ENCODE results near the gene PGBD1. TPM values are rescaled to one million over a fixed set of nuclear protein-coding genes. Genes with fewer than 3 reads are reported as not detected.

PGBD1 gene
- total and polyA plus RNA-seq, 2 of the 13 experiments (the other 11 are each of a cell fraction or from before 2014, with no cell fraction given) = 3.6 to 6.9 TPM

DNA sequence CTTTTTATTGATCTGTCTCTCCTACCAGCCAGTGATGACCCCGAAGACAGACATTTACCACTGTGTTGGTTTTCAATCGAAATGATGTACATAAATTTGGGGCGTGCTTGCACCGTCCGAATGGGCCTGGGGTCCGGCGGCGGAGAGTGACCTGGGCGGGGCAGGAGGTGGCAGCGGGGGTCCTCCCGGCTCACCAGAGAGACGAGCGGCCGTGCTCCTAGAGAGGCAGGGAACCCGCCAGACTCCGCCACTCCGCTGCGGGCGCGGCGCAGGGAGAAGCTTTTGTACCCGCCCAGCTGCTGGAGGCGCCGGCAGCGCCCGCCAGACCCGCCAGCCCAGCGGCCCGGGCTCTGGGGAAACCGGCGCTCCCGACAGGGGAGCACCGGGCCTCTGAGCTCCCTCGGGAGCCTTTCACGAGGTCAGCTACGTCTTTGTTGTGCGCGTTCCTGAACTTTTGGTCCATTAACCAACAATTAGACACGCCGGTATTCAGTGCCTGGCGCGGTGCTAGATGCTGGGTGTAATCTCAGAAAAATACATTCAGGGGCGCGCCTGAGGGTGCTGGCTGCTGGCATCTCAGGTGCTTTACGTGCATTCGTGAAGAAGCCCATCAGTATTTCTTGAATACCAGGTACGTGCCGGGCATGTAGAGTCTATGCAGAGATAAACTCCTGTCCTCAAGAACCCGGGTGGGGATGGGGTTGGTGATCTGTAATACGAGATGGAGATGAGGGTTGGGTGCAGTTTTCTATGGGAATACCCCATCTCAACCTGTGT, at the start of gene PGBD1 (continued):
- TF ChIP-seq ZNF598 (CRISPR knock-in tag; IDR thresholded peaks at IDR 0.05; ENCODE audit: borderline replicate concordance) (peak; percentile 92; the same call in 1 of the 2 replicates), ZNF263 (CRISPR knock-in tag; IDR thresholded peaks at IDR 0.05) (peak; percentile 66; the same call in 1 of the 2 replicates), BHLHE40 (IDR thresholded peaks at IDR 0.05; ENCODE audit: low read length) (0 out of 2 replicates have a peak, but pooled peaks have one; percentile 15), KLF9 (CRISPR knock-in tag; IDR thresholded peaks at IDR 0.05; ENCODE audit: low read depth) (0 out of 2 replicates have a peak, but pooled peaks have one; percentile 64), ZNF749 (CRISPR knock-in tag; IDR thresholded peaks at IDR 0.05; ENCODE audit: borderline replicate concordance) (no peak), ETV6 (CRISPR knock-in tag; conservative IDR thresholded peaks at IDR 0.05) (no peak), MBD4 (IDR thresholded peaks at IDR 0.05; ENCODE audit: borderline replicate concordance, low read length) (no peak), TEAD3 (CRISPR knock-in tag; optimal IDR thresholded peaks at IDR 0.05; ENCODE audit: borderline replicate concordance) (no peak), TBX3 (IDR thresholded peaks at IDR 0.05; ENCODE audit: borderline replicate concordance) (no peak), SRSF1 (optimal IDR thresholded peaks at IDR 0.05; ENCODE audit: low read depth, low read length) (peak; percentile 64)
- TF ChIP-seq, protein P1, sequence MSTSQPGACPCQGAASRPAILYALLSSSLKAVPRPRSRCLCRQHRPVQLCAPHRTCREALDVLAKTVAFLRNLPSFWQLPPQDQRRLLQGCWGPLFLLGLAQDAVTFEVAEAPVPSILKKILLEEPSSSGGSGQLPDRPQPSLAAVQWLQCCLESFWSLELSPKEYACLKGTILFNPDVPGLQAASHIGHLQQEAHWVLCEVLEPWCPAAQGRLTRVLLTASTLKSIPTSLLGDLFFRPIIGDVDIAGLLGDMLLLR (CRISPR knock-in tag; IDR thresholded peaks at IDR 0.05) = no peak
- TF ChIP-seq, protein P2, sequence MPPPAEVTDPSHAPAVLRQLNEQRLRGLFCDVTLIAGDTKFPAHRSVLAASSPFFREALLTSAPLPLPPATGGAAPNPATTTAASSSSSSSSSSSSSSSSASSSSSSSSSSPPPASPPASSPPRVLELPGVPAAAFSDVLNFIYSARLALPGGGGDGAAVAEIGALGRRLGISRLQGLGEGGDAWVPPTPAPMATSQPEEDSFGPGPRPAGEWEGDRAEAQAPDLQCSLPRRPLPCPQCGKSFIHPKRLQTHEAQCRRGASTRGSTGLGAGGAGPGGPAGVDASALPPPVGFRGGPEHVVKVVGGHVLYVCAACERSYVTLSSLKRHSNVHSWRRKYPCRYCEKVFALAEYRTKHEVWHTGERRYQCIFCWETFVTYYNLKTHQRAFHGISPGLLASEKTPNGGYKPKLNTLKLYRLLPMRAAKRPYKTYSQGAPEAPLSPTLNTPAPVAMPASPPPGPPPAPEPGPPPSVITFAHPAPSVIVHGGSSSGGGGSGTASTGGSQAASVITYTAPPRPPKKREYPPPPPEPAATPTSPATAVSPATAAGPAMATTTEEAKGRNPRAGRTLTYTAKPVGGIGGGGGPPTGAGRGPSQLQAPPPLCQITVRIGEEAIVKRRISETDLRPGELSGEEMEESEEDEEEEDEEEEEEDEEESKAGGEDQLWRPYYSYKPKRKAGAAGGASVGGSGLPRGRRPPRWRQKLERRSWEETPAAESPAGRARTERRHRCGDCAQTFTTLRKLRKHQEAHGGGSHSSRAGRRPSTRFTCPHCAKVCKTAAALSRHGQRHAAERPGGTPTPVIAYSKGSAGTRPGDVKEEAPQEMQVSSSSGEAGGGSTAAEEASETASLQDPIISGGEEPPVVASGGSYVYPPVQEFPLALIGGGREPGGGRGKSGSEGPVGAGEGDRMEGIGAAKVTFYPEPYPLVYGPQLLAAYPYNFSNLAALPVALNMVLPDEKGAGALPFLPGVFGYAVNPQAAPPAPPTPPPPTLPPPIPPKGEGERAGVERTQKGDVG (CRISPR knock-in tag; IDR thresholded peaks at IDR 0.05; ENCODE audit: borderline replicate concordance) = no peak
- TF ChIP-seq, protein P3, sequence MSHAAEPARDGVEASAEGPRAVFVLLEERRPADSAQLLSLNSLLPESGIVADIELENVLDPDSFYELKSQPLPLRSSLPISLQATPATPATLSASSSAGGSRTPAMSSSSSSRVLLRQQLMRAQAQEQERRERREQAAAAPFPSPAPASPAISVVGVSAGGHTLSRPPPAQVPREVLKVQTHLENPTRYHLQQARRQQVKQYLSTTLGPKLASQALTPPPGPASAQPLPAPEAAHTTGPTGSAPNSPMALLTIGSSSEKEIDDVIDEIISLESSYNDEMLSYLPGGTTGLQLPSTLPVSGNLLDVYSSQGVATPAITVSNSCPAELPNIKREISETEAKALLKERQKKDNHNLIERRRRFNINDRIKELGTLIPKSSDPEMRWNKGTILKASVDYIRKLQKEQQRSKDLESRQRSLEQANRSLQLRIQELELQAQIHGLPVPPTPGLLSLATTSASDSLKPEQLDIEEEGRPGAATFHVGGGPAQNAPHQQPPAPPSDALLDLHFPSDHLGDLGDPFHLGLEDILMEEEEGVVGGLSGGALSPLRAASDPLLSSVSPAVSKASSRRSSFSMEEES (CRISPR knock-in tag; IDR thresholded peaks at IDR 0.05) = peak; percentile 52; the same call in 1 of the 2 replicates
- TF ChIP-seq, protein P4, sequence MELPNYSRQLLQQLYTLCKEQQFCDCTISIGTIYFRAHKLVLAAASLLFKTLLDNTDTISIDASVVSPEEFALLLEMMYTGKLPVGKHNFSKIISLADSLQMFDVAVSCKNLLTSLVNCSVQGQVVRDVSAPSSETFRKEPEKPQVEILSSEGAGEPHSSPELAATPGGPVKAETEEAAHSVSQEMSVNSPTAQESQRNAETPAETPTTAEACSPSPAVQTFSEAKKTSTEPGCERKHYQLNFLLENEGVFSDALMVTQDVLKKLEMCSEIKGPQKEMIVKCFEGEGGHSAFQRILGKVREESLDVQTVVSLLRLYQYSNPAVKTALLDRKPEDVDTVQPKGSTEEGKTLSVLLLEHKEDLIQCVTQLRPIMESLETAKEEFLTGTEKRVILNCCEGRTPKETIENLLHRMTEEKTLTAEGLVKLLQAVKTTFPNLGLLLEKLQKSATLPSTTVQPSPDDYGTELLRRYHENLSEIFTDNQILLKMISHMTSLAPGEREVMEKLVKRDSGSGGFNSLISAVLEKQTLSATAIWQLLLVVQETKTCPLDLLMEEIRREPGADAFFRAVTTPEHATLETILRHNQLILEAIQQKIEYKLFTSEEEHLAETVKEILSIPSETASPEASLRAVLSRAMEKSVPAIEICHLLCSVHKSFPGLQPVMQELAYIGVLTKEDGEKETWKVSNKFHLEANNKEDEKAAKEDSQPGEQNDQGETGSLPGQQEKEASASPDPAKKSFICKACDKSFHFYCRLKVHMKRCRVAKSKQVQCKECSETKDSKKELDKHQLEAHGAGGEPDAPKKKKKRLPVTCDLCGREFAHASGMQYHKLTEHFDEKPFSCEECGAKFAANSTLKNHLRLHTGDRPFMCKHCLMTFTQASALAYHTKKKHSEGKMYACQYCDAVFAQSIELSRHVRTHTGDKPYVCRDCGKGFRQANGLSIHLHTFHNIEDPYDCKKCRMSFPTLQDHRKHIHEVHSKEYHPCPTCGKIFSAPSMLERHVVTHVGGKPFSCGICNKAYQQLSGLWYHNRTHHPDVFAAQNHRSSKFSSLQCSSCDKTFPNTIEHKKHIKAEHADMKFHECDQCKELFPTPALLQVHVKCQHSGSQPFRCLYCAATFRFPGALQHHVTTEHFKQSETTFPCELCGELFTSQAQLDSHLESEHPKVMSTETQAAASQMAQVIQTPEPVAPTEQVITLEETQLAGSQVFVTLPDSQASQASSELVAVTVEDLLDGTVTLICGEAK (IDR thresholded peaks at IDR 0.05) = no peak
- TF ChIP-seq, protein P4 (CRISPR knock-in tag; IDR thresholded peaks at IDR 0.05) = peak; percentile 48; the same call in 1 of the 2 replicates

Data from HepG2 (cell line).